OCI-LY3 (cell line): ENCODE measurements around the gene NARF.

Experiments
- EZH2phosphoT487 ChIP-seq: fragments of 200-600 bp; shearing (Covaris generic); IDR thresholded peaks from 2 replicates; pipeline ENCODE4 v1.6.1; 2018; ENCODE audit warnings: antibody characterized with exemption, mixed run types, low read depth
- TF ChIP-seq, protein P1 (sequence below): fragments of 200-600, 300-600 bp; sonication (generic); IDR thresholded peaks from 2 replicates; pipeline ENCODE4 v1.5.1; 2014; ENCODE audit warnings: antibody characterized with exemption, low read length, low read depth

DNA sequence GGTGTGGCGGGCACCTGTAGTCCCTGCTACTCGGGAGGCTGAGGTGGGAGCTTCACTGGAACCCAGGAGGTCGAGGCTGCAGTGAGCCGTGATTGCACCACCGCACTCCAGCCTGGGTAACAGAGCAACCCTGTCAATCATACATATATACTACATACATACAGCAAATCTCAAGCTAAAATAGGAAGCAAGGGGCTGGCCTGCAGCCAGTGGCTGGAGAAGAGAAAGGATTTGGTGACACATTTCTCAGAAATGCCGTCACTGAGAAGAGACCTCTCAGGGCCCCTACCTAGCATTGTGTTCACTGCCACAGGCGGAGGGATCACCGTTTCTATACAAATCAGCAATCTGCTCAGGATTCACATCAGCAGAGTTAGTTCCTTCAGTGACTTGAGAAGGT, 16.9 kb downstream of the NARF start:
- TF ChIP-seq, protein P1, sequence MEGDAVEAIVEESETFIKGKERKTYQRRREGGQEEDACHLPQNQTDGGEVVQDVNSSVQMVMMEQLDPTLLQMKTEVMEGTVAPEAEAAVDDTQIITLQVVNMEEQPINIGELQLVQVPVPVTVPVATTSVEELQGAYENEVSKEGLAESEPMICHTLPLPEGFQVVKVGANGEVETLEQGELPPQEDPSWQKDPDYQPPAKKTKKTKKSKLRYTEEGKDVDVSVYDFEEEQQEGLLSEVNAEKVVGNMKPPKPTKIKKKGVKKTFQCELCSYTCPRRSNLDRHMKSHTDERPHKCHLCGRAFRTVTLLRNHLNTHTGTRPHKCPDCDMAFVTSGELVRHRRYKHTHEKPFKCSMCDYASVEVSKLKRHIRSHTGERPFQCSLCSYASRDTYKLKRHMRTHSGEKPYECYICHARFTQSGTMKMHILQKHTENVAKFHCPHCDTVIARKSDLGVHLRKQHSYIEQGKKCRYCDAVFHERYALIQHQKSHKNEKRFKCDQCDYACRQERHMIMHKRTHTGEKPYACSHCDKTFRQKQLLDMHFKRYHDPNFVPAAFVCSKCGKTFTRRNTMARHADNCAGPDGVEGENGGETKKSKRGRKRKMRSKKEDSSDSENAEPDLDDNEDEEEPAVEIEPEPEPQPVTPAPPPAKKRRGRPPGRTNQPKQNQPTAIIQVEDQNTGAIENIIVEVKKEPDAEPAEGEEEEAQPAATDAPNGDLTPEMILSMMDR: no peak
- no peak for TF ChIP-seq EZH2phosphoT487
